OCI-LY3 (cell line): ENCODE results near the gene MYOCOS.

Experiments used
- H2AFZ ChIP-seq: fragments of 200-600, 300-600 bp; shearing (Covaris generic); 2 replicates; pipeline ENCODE4 v1.6.0; 2014; ENCODE audit warnings: antibody characterized with exemption, low read depth, low read length
- H3K27ac ChIP-seq: fragments of 200-600, 300-600 bp; sonication (generic); 2 replicates; pipeline ENCODE4 v1.5.1; 2014; ENCODE audit warnings: mild to moderate bottlenecking, low read length, moderate library complexity, mixed read lengths
- H3K27me3 ChIP-seq: fragments of 200-600, 300-600 bp; sonication (generic); 2 replicates; pipeline ENCODE4 v1.6.1; 2014; ENCODE audit warnings: low read depth, low read length, mixed read lengths
- H3K36me3 ChIP-seq: fragments of 200-600, 300-600 bp; sonication (generic); replicated peaks from 2 replicates; pipeline ENCODE3; 2014; ENCODE audit warnings: low read depth, low read length, mixed read lengths
- H3K4me1 ChIP-seq: fragments of 300-600, 200-600 bp; sonication (generic); 2 replicates; pipeline ENCODE4 v1.6.1; 2014; ENCODE audit warnings: low read length, mixed read lengths
- H3K4me2 ChIP-seq: fragments of 200-600, 300-600 bp; sonication (generic); 2 replicates; pipeline ENCODE4 v1.6.1; 2014; ENCODE audit warnings: low read length, mixed read lengths
- H3K4me3 ChIP-seq: fragments of 300-600, 200-600 bp; sonication (generic); 2 replicates; pipeline ENCODE4 v1.5.1; 2014; ENCODE audit warnings: antibody characterized with exemption, mild to moderate bottlenecking, low read length, moderate library complexity
- H3K79me2 ChIP-seq: fragments of 300-600, 200-600 bp; shearing (Covaris generic); 2 replicates; pipeline ENCODE4 v1.6.1; 2014; ENCODE audit warnings: mild to moderate bottlenecking, low read length, mixed read lengths
- H3K9ac ChIP-seq: fragments of 300-600, 200-600 bp; shearing (Covaris generic); 2 replicates; pipeline ENCODE4 v1.6.0; 2014; ENCODE audit warnings: mild to moderate bottlenecking, low read length, moderate library complexity
- H3K9me3 ChIP-seq: fragments of 200-600, 300-600 bp; shearing (Covaris generic); 2 replicates; pipeline ENCODE4 v1.6.1; 2014; ENCODE audit warnings: low read length, mixed read lengths; ENCODE audit not compliant: insufficient read depth
- H4K20me1 ChIP-seq: fragments of 200-600, 300-600 bp; sonication (generic); 2 replicates; pipeline ENCODE4 v1.6.1; 2016; ENCODE audit warnings: low read length, mixed read lengths; ENCODE audit not compliant: insufficient read depth
- EZH2phosphoT487 ChIP-seq: fragments of 200-600 bp; shearing (Covaris generic); IDR thresholded peaks from 2 replicates; pipeline ENCODE4 v1.6.1; 2018; ENCODE audit warnings: antibody characterized with exemption, mixed run types, low read depth
- TF ChIP-seq, protein P1 (sequence below): fragments of 200-600, 300-600 bp; sonication (generic); IDR thresholded peaks from 2 replicates; pipeline ENCODE4 v1.5.1; 2014; ENCODE audit warnings: antibody characterized with exemption, low read length, low read depth

The MYOCOS gene

GRCh38 chr1:171644805-171645483 lies 22.9 kb downstream of the MYOCOS start:
- H4K20me1 ChIP-seq = no peaks in the 10 kb centered on the region
- H3K9ac ChIP-seq = peak overlapping the region; percentile 30; the same call in 1 of the 2 replicates
- no peaks in the 10 kb centered on the region for H3K27me3 ChIP-seq
- H3K4me3 ChIP-seq = peak overlapping the region; percentile 11; the same call in 1 of the 2 replicates
- H3K4me2 ChIP-seq = peak overlapping the region; percentile 53
- H3K9me3 ChIP-seq = no peaks in the 10 kb centered on the region
- peak overlapping the region; percentile 92 for H2AFZ ChIP-seq
- peaks cover 52% of the 10 kb centered on the region for H3K4me1 ChIP-seq
- TF ChIP-seq, protein P1, sequence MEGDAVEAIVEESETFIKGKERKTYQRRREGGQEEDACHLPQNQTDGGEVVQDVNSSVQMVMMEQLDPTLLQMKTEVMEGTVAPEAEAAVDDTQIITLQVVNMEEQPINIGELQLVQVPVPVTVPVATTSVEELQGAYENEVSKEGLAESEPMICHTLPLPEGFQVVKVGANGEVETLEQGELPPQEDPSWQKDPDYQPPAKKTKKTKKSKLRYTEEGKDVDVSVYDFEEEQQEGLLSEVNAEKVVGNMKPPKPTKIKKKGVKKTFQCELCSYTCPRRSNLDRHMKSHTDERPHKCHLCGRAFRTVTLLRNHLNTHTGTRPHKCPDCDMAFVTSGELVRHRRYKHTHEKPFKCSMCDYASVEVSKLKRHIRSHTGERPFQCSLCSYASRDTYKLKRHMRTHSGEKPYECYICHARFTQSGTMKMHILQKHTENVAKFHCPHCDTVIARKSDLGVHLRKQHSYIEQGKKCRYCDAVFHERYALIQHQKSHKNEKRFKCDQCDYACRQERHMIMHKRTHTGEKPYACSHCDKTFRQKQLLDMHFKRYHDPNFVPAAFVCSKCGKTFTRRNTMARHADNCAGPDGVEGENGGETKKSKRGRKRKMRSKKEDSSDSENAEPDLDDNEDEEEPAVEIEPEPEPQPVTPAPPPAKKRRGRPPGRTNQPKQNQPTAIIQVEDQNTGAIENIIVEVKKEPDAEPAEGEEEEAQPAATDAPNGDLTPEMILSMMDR = peak; percentile 95
- no peak for TF ChIP-seq EZH2phosphoT487
- H3K36me3 ChIP-seq = no peaks in the 10 kb centered on the region
- no peaks in the 10 kb centered on the region for H3K79me2 ChIP-seq
- H3K27ac ChIP-seq = no peak overlapping the region

DNA sequence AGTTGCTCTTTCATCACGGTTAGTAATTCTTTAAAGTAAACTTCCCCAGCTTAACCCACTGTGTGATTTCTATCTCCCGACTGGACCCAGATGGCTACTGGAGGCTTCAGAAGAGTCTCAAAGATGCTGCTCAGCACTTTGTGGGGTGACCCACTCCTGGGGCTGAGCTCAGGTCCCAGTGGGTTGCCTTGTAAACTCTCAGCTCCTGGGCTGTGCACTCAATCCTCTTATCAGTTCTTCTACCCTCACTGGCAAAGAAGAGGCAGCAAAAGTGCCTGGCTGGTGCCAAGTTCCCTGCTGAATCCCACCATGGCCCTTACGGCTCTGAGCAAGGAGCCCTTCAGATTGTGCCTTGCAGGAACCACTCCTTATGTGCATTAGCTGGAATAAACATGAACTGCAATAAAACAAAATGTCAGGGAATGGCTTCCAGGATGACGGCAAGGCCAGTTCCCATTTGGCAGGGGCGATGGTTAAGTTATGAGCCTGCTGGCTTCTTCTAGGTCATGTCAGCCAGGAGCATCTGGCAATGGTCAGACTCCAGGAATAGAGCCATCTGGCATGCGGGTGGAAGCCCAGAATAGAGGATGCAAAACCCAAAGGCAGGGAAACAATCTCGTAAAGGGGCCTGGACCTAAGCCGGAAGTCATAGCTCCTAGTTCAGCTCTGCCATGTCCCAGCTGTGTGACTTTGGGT lies 23.7 kb downstream of the MYOCOS start:
- Histone ChIP-seq H3K4me3 (no peak overlapping the region), H3K4me2 (peak overlapping the region; percentile 53; the same call in 1 of the 2 replicates), H3K27me3 (no peaks in the 10 kb centered on the region), H3K36me3 (no peaks in the 10 kb centered on the region), H3K79me2 (no peaks in the 10 kb centered on the region), H3K27ac (no peak overlapping the region), H4K20me1 (no peaks in the 10 kb centered on the region), H3K4me1 (peaks cover 44% of the 10 kb centered on the region), H3K9me3 (no peaks in the 10 kb centered on the region), H2AFZ (peak overlapping the region; percentile 92), H3K9ac (peak overlapping the region; percentile 30; the same call in 1 of the 2 replicates)
- TF ChIP-seq EZH2phosphoT487 = no peak
- TF ChIP-seq, protein P1 = no peak

DNA sequence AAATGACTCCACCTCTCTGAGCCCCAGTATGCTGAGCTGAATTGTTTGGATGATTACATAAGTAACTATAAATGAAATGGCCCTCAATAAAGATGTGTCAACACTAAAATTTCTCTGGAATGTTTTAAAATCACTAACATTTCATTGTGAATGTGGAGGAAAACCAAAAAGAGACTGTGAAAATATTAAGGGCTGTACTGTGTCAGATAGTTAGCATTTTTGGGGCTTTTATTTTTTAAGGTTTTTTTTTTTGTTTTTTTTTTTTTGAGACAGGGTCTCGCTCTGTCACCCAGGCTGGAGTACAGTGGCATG lies 24.2 kb downstream of the MYOCOS start:
- no peaks in the 10 kb centered on the region for H3K27me3 ChIP-seq
- no peak overlapping the region for H3K4me3 ChIP-seq
- H4K20me1 ChIP-seq = no peaks in the 10 kb centered on the region
- H3K4me1 ChIP-seq = peaks cover 39% of the 10 kb centered on the region
- H3K79me2 ChIP-seq = no peaks in the 10 kb centered on the region
- H3K4me2 ChIP-seq = no peak overlapping the region
- no peak overlapping the region for H3K27ac ChIP-seq
- no peak overlapping the region for H3K9ac ChIP-seq
- no peak for TF ChIP-seq EZH2phosphoT487
- TF ChIP-seq, protein P1 = no peak
- H3K36me3 ChIP-seq = no peaks in the 10 kb centered on the region
- no peak overlapping the region for H2AFZ ChIP-seq
- H3K9me3 ChIP-seq = no peaks in the 10 kb centered on the region

GRCh38 chr1:171652234-171652822 lies 30.3 kb downstream of the MYOCOS start, which contains the start of gene MYOC:
MYOC (minus strand) TSS chr1:171652688; CDS start chr1:171652611, 77 bp downstream.
- TF ChIP-seq, protein P1 = no peak
- no peak for TF ChIP-seq EZH2phosphoT487

More at GRCh38 chr1:171652234-171652822, 30.3 kb downstream of the MYOCOS start, which contains the start of gene MYOC:
- Histone ChIP-seq H3K9ac (no peak within 1 kb of the TSS), H3K4me1 (peaks cover 22% of the 10 kb centered on the region), H2AFZ (no peak within 1 kb of the TSS), H3K9me3 (no peaks in the 10 kb centered on the region), H3K27ac (no peak within 1 kb of the TSS), H3K79me2 (no peaks in the 10 kb centered on the region), H3K4me2 (no peak within 1 kb of the TSS), H3K27me3 (peaks cover 16% of the 10 kb centered on the region; the same call in 1 of the 2 replicates), H3K4me3 (no peak within 1 kb of the TSS), H3K36me3 (no peaks in the 10 kb centered on the region), H4K20me1 (no peaks in the 10 kb centered on the region)
